Neural cell (in vitro differentiated cells): Measurements from ENCODE around the gene IL10. TPM values are rescaled to one million over a fixed set of nuclear protein-coding genes. Genes with fewer than 3 reads are reported as not detected.

Source experiments
- H2AFZ ChIP-seq: fragments of 200-600, 300-800 bp; sonication (generic), shearing (Covaris generic); 2 replicates; pipeline ENCODE4 v1.6.0; 2014; ENCODE audit warnings: low read depth, mild to moderate bottlenecking, antibody characterized with exemption, low read length, moderate library complexity
- H3F3A ChIP-seq: fragments of 200-600 bp; shearing (Covaris generic); 2 replicates; pipeline ENCODE4 v1.6.1; 2016; ENCODE audit warnings: mild to moderate bottlenecking, moderate library complexity, mixed read lengths, antibody characterized with exemption, low read length; ENCODE audit not compliant: insufficient read depth, poor library complexity, severe bottlenecking
- H3K27ac ChIP-seq: fragments of 200-600, 300-800 bp; sonication (generic), shearing (Covaris generic); 2 replicates; pipeline ENCODE4 v1.5.1; 2014; ENCODE audit warnings: mild to moderate bottlenecking, low read length, moderate library complexity
- H3K27me3 ChIP-seq: fragments of 300-800, 200-600 bp; sonication (generic), shearing (Covaris generic); 2 replicates; pipeline ENCODE4 v1.6.0; 2014; ENCODE audit warnings: mild to moderate bottlenecking, low read depth, low read length, moderate library complexity; ENCODE audit not compliant: insufficient read depth
- H3K36me3 ChIP-seq: fragments of 300-800, 200-600 bp; sonication (generic), shearing (Covaris generic); 2 replicates; pipeline ENCODE4 v1.5.1; 2014; ENCODE audit warnings: mild to moderate bottlenecking, antibody characterized with exemption, low read length, moderate library complexity; ENCODE audit not compliant: insufficient read depth
- H3K4me2 ChIP-seq: fragments of 300-800, 200-600 bp; sonication (generic), shearing (Covaris generic); 2 replicates; pipeline ENCODE4 v1.6.0; 2014; ENCODE audit warnings: mild to moderate bottlenecking, low read length
- H3K4me3 ChIP-seq: fragments of 300-800, 200-600 bp; sonication (generic), shearing (Covaris generic); 2 replicates; pipeline ENCODE4 v1.5.1; 2014; ENCODE audit warnings: mild to moderate bottlenecking, low read length, moderate library complexity
- H3K79me2 ChIP-seq: fragments of 200-600 bp; shearing (Covaris generic); replicated peaks from 2 replicates; pipeline ENCODE4 v1.6.0; 2014; ENCODE audit warnings: mild to moderate bottlenecking, low read length, moderate library complexity; ENCODE audit not compliant: insufficient read depth
- H3K9ac ChIP-seq: fragments of 300-800, 200-600 bp; sonication (generic), shearing (Covaris generic); 2 replicates; pipeline ENCODE4 v1.6.1; 2016; ENCODE audit warnings: mild to moderate bottlenecking, low read length, mixed read lengths
- H3K9me2 ChIP-seq: fragments of 200-600 bp; shearing (Covaris generic); 2 replicates; pipeline ENCODE4 v1.6.1; 2016; ENCODE audit warnings: mild to moderate bottlenecking, low read length, mixed read lengths; ENCODE audit not compliant: insufficient read depth
- H3K9me3 ChIP-seq: fragments of 200-600, 300-800 bp; sonication (generic), shearing (Covaris generic); 2 replicates; pipeline ENCODE4 v1.6.1; 2016; ENCODE audit warnings: mild to moderate bottlenecking, mixed run types, low read length, moderate library complexity, mixed read lengths
- H4K20me1 ChIP-seq: fragments of 200-600 bp; shearing (Covaris generic); 2 replicates; pipeline ENCODE4 v1.6.1; 2016; ENCODE audit warnings: mild to moderate bottlenecking, mixed run types; ENCODE audit not compliant: insufficient read depth
- EP300 ChIP-seq: fragments of 450-650 bp; conservative IDR thresholded peaks from 2 replicates; pipeline ENCODE4 v1.6.1; 2014; ENCODE audit warnings: antibody characterized with exemption, mild to moderate bottlenecking, moderate library complexity; ENCODE audit not compliant: poor library complexity, severe bottlenecking
- EZH2 ChIP-seq: fragments of 200-600, 300-800 bp; shearing (Covaris generic), sonication (generic); IDR thresholded peaks from 2 replicates; pipeline ENCODE4 v1.6.1; 2014; ENCODE audit warnings: antibody characterized with exemption, low read length, borderline replicate concordance, mild to moderate bottlenecking; ENCODE audit not compliant: insufficient read depth, poor library complexity, severe bottlenecking
- MXI1 ChIP-seq: fragments of 450-650 bp; conservative IDR thresholded peaks from 2 replicates; pipeline ENCODE4 v1.6.1; 2014; ENCODE audit warnings: antibody characterized with exemption, mild to moderate bottlenecking; ENCODE audit not compliant: poor library complexity, severe bottlenecking
- SMC3 ChIP-seq: fragments of 450-650 bp; conservative IDR thresholded peaks from 2 replicates; pipeline ENCODE4 v1.6.1; 2014; ENCODE audit warnings: antibody characterized with exemption, mild to moderate bottlenecking, moderate library complexity; ENCODE audit not compliant: poor library complexity
- polyA plus RNA-seq: library from polyadenylated mRNA; depleted of rRNA; stranded (reverse); fragments of >200 nt; gene quantifications from 2 replicates; pipeline ENCODE4 v1.2.3, GENCODE V29; 2014
- TF ChIP-seq, protein P1 (sequence below): IDR thresholded peaks from 2 replicates; pipeline ENCODE4 v1.6.1; 2012; ENCODE audit warnings: borderline replicate concordance

Gene IL10
- polyA plus RNA-seq, 1 donor from 2014 or later: not detected

DNA sequence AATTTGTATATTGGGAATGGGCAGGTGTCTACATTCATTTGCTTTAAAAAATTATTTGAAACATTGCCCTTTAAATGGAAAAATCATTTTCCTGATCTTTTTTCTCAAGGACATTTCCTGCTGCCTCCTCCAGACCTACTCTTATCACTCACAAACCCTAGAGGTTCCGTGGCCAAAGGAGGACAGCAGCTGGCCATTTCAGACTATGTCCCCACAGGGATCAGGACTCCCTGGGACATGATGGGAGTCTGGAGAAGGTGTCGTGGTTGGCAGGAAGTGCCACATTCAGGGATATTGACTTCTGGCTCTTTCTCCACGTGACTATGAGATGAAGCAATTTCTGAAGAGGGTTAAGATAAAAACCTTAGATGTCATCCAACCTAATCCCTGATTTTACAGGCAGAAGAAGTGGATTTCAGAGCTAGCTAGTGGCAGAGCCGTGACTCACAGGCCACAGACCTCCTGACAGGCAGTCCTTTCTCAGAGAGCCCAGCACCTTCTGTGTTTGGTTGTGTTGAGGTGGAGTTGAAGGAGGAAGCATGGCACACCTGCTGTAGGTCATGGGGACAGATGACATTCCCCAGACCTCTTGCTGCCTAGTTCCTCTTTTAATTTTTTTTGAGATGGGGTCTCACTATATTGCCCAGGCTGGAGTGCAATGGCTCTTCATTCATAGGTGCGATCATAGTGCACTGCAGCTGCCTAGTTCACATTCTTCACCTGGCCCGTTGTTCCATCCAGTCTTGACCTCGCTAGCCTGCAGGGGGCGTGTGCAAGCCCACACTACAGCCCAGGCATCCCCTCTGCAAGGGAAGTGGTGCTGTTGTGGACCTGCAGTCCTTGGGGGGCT is 25.5 kb upstream of the IL10 start:
- TF ChIP-seq, protein P1, sequence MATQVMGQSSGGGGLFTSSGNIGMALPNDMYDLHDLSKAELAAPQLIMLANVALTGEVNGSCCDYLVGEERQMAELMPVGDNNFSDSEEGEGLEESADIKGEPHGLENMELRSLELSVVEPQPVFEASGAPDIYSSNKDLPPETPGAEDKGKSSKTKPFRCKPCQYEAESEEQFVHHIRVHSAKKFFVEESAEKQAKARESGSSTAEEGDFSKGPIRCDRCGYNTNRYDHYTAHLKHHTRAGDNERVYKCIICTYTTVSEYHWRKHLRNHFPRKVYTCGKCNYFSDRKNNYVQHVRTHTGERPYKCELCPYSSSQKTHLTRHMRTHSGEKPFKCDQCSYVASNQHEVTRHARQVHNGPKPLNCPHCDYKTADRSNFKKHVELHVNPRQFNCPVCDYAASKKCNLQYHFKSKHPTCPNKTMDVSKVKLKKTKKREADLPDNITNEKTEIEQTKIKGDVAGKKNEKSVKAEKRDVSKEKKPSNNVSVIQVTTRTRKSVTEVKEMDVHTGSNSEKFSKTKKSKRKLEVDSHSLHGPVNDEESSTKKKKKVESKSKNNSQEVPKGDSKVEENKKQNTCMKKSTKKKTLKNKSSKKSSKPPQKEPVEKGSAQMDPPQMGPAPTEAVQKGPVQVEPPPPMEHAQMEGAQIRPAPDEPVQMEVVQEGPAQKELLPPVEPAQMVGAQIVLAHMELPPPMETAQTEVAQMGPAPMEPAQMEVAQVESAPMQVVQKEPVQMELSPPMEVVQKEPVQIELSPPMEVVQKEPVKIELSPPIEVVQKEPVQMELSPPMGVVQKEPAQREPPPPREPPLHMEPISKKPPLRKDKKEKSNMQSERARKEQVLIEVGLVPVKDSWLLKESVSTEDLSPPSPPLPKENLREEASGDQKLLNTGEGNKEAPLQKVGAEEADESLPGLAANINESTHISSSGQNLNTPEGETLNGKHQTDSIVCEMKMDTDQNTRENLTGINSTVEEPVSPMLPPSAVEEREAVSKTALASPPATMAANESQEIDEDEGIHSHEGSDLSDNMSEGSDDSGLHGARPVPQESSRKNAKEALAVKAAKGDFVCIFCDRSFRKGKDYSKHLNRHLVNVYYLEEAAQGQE: no peak
- no peak for TF ChIP-seq SMC3
- Histone ChIP-seq H4K20me1 (no peaks in the 10 kb centered on the region), H3K79me2 (no peaks in the 10 kb centered on the region), H3K9me3 (no peaks in the 10 kb centered on the region), H3K9me2 (no peaks in the 10 kb centered on the region), H3K4me3 (no peak overlapping the region), H3K36me3 (no peaks in the 10 kb centered on the region), H3F3A (no peaks in the 10 kb centered on the region), H2AFZ (no peak overlapping the region), H3K4me2 (no peak overlapping the region), H3K27me3 (no peaks in the 10 kb centered on the region), H3K27ac (no peak overlapping the region), H3K9ac (no peak overlapping the region)

DNA sequence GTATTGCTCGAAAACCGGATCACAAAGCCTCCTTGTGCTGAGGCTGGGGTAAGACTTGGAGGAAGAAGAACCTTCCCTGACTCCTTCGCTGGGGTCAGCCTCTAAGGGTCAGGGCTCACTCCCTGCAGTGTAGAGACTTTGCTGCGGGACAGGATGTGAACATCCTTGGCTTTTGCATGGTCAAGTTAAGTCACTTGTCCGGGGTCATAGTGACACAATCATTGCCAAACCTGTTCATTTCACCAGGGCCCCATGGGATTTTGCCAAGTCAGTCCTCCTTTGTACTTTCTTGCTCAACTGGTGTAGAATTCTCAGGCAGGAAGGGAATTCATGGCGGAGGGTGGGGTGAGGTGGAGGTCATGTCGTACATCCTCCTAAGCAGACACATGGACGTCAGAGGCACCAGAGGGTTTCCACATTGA is 24.7 kb upstream of the IL10 start:
- Histone ChIP-seq H2AFZ (no peak overlapping the region), H3K4me3 (no peak overlapping the region), H3K9ac (no peak overlapping the region), H3K9me3 (no peaks in the 10 kb centered on the region), H3F3A (no peaks in the 10 kb centered on the region), H3K9me2 (no peaks in the 10 kb centered on the region), H4K20me1 (no peaks in the 10 kb centered on the region), H3K4me2 (no peak overlapping the region), H3K27ac (no peak overlapping the region), H3K79me2 (no peaks in the 10 kb centered on the region), H3K36me3 (no peaks in the 10 kb centered on the region), H3K27me3 (no peaks in the 10 kb centered on the region)
- TF ChIP-seq, protein P1: no peak
- TF ChIP-seq MXI1: no peak
- no peak for TF ChIP-seq EZH2
- TF ChIP-seq EP300: no peak
